Measurements from ENCODE around the gene TUBA4B.

TUBA4B gene

DNA sequence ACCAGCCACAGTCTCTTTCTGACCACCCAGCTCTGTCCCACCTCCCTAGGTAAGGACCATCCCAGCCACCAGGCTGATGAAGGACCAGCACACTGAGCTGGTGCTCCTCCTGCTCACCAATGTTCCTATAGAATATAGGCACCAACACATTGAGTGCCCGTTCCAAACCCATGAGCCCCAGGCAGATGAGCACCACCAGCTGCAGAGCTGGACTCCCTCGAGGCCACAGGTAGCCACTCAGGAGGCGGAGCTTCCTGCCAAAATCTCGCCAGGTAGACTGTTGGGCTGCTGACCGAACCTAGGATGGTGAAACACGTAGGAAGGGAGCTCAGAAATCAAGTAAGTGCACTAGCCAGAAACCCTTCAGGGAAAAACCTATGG lies 36.5 kb upstream of the TUBA4B start:
- H3K27me3 ChIP-seq (ENCODE audit: insufficient read depth, low read depth): no peaks in the 10 kb centered on the region
- H3K27ac ChIP-seq: no peak overlapping the region
- H3K9ac ChIP-seq: no peak overlapping the region
- no peaks in the 10 kb centered on the region for H4K20me1 ChIP-seq (ENCODE audit: insufficient read depth)
- H2AFZ ChIP-seq (ENCODE audit: low read depth): no peak overlapping the region
- TF ChIP-seq, protein P1, sequence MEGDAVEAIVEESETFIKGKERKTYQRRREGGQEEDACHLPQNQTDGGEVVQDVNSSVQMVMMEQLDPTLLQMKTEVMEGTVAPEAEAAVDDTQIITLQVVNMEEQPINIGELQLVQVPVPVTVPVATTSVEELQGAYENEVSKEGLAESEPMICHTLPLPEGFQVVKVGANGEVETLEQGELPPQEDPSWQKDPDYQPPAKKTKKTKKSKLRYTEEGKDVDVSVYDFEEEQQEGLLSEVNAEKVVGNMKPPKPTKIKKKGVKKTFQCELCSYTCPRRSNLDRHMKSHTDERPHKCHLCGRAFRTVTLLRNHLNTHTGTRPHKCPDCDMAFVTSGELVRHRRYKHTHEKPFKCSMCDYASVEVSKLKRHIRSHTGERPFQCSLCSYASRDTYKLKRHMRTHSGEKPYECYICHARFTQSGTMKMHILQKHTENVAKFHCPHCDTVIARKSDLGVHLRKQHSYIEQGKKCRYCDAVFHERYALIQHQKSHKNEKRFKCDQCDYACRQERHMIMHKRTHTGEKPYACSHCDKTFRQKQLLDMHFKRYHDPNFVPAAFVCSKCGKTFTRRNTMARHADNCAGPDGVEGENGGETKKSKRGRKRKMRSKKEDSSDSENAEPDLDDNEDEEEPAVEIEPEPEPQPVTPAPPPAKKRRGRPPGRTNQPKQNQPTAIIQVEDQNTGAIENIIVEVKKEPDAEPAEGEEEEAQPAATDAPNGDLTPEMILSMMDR (conservative IDR thresholded peaks at IDR 0.05; ENCODE audit: low read depth, low read length): no peak
- no peaks in the 10 kb centered on the region for H3K36me3 ChIP-seq (ENCODE audit: insufficient read depth)
- no peak overlapping the region for H3K4me3 ChIP-seq (IDR thresholded peaks at IDR 0.05; ENCODE audit: insufficient read depth, low read depth, low read length)
- H3K4me1 ChIP-seq (ENCODE audit: low read depth, poor library complexity, severe bottlenecking): peaks cover 14% of the 10 kb centered on the region
- no peak overlapping the region for H3K4me2 ChIP-seq
- H3K79me2 ChIP-seq (ENCODE audit: insufficient read depth, low read depth): no peaks in the 10 kb centered on the region

- H3K4me2 ChIP-seq: peak overlapping the region; percentile 76
- peak overlapping the region; percentile 83 for H3K4me3 ChIP-seq (IDR thresholded peaks at IDR 0.05; ENCODE audit: insufficient read depth, low read depth, low read length)
- no peaks in the 10 kb centered on the region; the same call in 1 of the 2 replicates for H3K36me3 ChIP-seq (ENCODE audit: insufficient read depth)
- peak overlapping the region; percentile 67 for H2AFZ ChIP-seq (ENCODE audit: low read depth)
- H4K20me1 ChIP-seq (ENCODE audit: insufficient read depth): no peaks in the 10 kb centered on the region
- H3K9ac ChIP-seq: peak overlapping the region; percentile 85
- TF ChIP-seq, protein P1 (conservative IDR thresholded peaks at IDR 0.05; ENCODE audit: low read depth, low read length): no peak
- no peaks in the 10 kb centered on the region for H3K27me3 ChIP-seq (ENCODE audit: insufficient read depth, low read depth)
- no peaks in the 10 kb centered on the region for H3K79me2 ChIP-seq (ENCODE audit: insufficient read depth, low read depth)
- H3K27ac ChIP-seq: peak overlapping the region; percentile 75
- H3K4me1 ChIP-seq (ENCODE audit: low read depth, poor library complexity, severe bottlenecking): peaks cover 14% of the 10 kb centered on the region
Observed at GRCh38 chr2:219218217-219218731, 34.8 kb upstream of the TUBA4B start.

DNA sequence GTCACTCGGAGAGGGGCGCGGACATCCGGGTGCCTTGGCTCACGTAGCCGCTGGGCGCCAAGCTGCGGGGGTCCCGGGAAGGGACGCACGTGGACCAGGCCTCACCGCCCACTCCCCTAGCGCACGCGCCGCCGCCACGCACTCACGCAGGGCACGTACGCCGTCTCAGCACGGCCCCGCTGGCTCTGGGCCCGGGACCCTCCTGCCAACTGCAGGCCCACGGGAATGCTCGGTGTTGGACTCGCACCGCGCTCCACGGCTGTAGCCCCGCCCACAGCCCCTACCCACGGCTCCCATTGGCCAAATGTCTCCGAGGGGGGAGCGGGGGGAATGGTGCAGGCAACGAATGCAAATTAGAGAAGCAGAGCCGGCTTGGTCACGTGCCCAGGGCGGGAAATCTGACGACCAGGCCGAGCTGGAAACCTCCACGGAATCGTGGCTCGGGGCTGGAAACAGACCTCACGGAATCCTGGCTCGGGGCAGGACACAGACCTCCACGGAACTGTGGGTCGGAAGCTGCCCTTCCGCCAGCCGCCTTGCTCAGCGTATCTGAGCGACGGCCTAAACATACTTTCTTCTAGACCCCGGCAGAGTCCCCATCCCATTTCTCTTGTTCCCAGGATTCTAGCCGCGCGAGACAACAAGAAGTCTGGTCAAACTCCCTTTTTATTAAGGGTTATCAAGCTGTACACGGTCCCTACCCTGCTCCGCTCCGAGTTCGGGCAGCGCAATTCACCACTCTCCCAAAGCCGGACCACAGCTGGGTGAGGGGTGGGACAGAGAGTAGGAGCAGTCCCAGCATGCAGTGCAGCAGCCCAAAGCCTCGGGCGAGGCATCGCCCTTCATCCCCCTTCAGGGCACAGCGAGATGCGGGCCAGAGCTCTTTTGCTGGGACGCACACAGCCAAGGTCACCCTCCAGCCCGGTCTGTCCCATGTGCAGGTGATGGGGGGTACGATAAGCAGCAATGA lies 34.0 kb upstream of the TUBA4B start, which contains the start of gene ABCB6:
Gene ABCB6, minus strand, starts transcription at position 227 of the 970 bp plus-strand sequence. CDS start 285 bp downstream, outside the sequence.
- Histone ChIP-seq H4K20me1 (ENCODE audit: insufficient read depth) (no peaks in the 10 kb centered on the region), H3K27ac (peak within 1 kb of the TSS; percentile 75), H3K4me3 (IDR thresholded peaks at IDR 0.05; ENCODE audit: insufficient read depth, low read depth, low read length) (peak within 1 kb of the TSS; percentile 83), H3K79me2 (ENCODE audit: insufficient read depth, low read depth) (no peaks in the 10 kb centered on the region), H3K4me1 (ENCODE audit: low read depth, poor library complexity, severe bottlenecking) (peaks cover 14% of the 10 kb centered on the region), H3K27me3 (ENCODE audit: insufficient read depth, low read depth) (no peaks in the 10 kb centered on the region), H2AFZ (ENCODE audit: low read depth) (peak within 1 kb of the TSS; percentile 67), H3K4me2 (peak within 1 kb of the TSS; percentile 76), H3K9ac (peak within 1 kb of the TSS; percentile 85), H3K36me3 (ENCODE audit: insufficient read depth) (no peaks in the 10 kb centered on the region; the same call in 1 of the 2 replicates)
- TF ChIP-seq, protein P1 (conservative IDR thresholded peaks at IDR 0.05; ENCODE audit: low read depth, low read length): no peak

- Histone ChIP-seq H3K9ac (no peak overlapping the region), H3K79me2 (ENCODE audit: insufficient read depth, low read depth) (no peaks in the 10 kb centered on the region), H3K4me3 (IDR thresholded peaks at IDR 0.05; ENCODE audit: insufficient read depth, low read depth, low read length) (no peak overlapping the region), H3K36me3 (ENCODE audit: insufficient read depth) (no peaks in the 10 kb centered on the region; the same call in 1 of the 2 replicates), H4K20me1 (ENCODE audit: insufficient read depth) (no peaks in the 10 kb centered on the region), H3K4me1 (ENCODE audit: low read depth, poor library complexity, severe bottlenecking) (peaks cover 14% of the 10 kb centered on the region), H3K4me2 (no peak overlapping the region), H2AFZ (ENCODE audit: low read depth) (no peak overlapping the region), H3K27me3 (ENCODE audit: insufficient read depth, low read depth) (no peaks in the 10 kb centered on the region), H3K27ac (no peak overlapping the region)
- TF ChIP-seq, protein P1 (conservative IDR thresholded peaks at IDR 0.05; ENCODE audit: low read depth, low read length): no peak
Observed at GRCh38 chr2:219219784-219220532, 33.1 kb upstream of the TUBA4B start.
